ENCODE results near the gene CHST11. TPM values are rescaled to one million over a fixed set of nuclear protein-coding genes. Genes with fewer than 3 reads are reported as not detected.

CHST11 gene
- total and polyA plus RNA-seq, 9 of the 15 experiments (the other 6 are each of a cell fraction or from before 2014, with no cell fraction given) = 2.3 to 38.7 (median 15.0) TPM

DNA sequence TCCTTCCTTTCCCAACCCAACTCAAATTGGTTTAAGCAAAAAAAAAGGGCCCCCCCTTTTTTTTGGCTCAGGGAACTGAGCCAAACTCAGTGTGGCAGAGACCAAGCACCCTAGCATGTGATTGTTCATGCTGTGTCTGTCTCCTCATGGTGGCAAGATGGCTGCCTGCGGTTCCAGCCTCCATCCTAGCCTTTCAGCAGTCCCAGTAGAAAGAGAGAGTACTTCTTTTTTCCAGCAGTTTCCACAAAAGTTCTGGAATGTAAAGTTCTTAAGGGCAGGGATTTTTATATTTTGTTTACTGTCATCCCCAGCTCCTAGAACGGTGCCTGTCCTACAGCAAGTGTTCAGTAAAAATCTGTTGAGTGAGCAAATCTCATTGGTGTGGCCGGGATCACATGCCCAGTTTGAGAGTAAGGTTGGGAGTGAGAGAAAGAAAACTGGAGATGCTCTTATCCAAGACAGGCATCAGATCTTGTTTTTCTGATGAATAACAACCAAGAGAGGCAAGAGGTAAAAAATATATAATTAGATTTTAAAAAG is 22.4 kb downstream of the CHST11 start (continued):
- TF ChIP-seq RBM22 (IDR thresholded peaks at IDR 0.05; ENCODE audit: low read depth, low read length, poor library complexity, severe bottlenecking) (no peak), SNRNP70 (optimal IDR thresholded peaks at IDR 0.05; ENCODE audit: low read depth, low read length) (no peak), ETS1 (conservative IDR thresholded peaks at IDR 0.05; ENCODE audit: control insufficient read depth, low read depth, low read length) (no peak), ZNF316 (IDR thresholded peaks at IDR 0.05) (peak; percentile 86), MXI1 (IDR thresholded peaks at IDR 0.05; ENCODE audit: low read depth, low read length) (no peak), ZFP91 (CRISPR knock-in tag; IDR thresholded peaks at IDR 0.05) (no peak), SP2 (IDR thresholded peaks at IDR 0.05; ENCODE audit: extremely low read depth, low read depth, low read length, poor library complexity, severe bottlenecking) (no peak), TOE1 (IDR thresholded peaks at IDR 0.05; ENCODE audit: borderline replicate concordance) (no peak), TOE1 (CRISPR knock-in tag; IDR thresholded peaks at IDR 0.05; ENCODE audit: borderline replicate concordance, low read depth) (no peak), PTTG1 (tag; IDR thresholded peaks at IDR 0.05; ENCODE audit: low read depth) (peak; percentile 39; the same call in 1 of the 2 replicates), ZFX (CRISPR knock-in tag; IDR thresholded peaks at IDR 0.05) (no peak), KAT7 (CRISPR knock-in tag; IDR thresholded peaks at IDR 0.05; ENCODE audit: borderline replicate concordance) (no peak), CTBP1 (IDR thresholded peaks at IDR 0.05; ENCODE audit: borderline replicate concordance) (no peak), NR2C1 (IDR thresholded peaks at IDR 0.05) (no peak), NR2C1 (tag; IDR thresholded peaks at IDR 0.05) (peak; percentile 14; the same call in 1 of the 2 replicates), ZNF592 (IDR thresholded peaks at IDR 0.05) (0 out of 2 replicates have a peak, but pooled peaks have one; percentile 5), RAD51 (IDR thresholded peaks at IDR 0.05; ENCODE audit: borderline replicate concordance, low read depth) (peak; percentile 46; the same call in 1 of the 2 replicates)
- TF ChIP-seq, protein P1, sequence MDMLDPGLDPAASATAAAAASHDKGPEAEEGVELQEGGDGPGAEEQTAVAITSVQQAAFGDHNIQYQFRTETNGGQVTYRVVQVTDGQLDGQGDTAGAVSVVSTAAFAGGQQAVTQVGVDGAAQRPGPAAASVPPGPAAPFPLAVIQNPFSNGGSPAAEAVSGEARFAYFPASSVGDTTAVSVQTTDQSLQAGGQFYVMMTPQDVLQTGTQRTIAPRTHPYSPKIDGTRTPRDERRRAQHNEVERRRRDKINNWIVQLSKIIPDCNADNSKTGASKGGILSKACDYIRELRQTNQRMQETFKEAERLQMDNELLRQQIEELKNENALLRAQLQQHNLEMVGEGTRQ (CRISPR knock-in tag; IDR thresholded peaks at IDR 0.05) = peak; percentile 74
- TF ChIP-seq, protein P2, sequence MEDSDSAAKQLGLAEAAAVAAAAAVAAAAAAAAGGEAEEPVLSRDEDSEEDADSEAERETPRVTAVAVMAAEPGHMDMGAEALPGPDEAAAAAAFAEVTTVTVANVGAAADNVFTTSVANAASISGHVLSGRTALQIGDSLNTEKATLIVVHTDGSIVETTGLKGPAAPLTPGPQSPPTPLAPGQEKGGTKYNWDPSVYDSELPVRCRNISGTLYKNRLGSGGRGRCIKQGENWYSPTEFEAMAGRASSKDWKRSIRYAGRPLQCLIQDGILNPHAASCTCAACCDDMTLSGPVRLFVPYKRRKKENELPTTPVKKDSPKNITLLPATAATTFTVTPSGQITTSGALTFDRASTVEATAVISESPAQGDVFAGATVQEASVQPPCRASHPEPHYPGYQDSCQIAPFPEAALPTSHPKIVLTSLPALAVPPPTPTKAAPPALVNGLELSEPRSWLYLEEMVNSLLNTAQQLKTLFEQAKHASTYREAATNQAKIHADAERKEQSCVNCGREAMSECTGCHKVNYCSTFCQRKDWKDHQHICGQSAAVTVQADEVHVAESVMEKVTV (CRISPR knock-in tag; IDR thresholded peaks at IDR 0.05) = no peak
